ENCODE measurements around the gene KCNN3. TPM values are rescaled to one million over a fixed set of nuclear protein-coding genes. Genes with fewer than 3 reads are reported as not detected.

Gene KCNN3
- total and polyA plus RNA-seq, 4 donors, result 0.08 to 4.7 (median 1.8) TPM

- H3K27ac ChIP-seq (ENCODE audit: low read depth in 1 of 2, low read length in 2 of 2), result no peak overlapping the region
- DNase-seq (no peak), ATAC-seq (ENCODE audit: low FRiP score) (no peak)
- no peaks in the 10 kb centered on the region for H3K4me1 ChIP-seq (ENCODE audit: control insufficient read depth in 1 of 2, insufficient read depth in 2 of 2, low read length in 2 of 2)
- intact Hi-C loops (cut with DNase I), result no loop called here
- H3K36me3 ChIP-seq (ENCODE audit: control insufficient read depth in 1 of 2, insufficient read depth in 2 of 2, low read length in 1 of 2), result no peaks in the 10 kb centered on the region
- 88 to 89% methylated on average over 9 of the region's 9 CpGs for WGBS, 2 donors
- no peaks in the 10 kb centered on the region for H3K9me3 ChIP-seq (ENCODE audit: control insufficient read depth, low read length)
- no peaks in the 10 kb centered on the region for H3K27me3 ChIP-seq (ENCODE audit: control insufficient read depth in 1 of 2, insufficient read depth in 2 of 2, low read length in 1 of 2)
- no peak overlapping the region for H3K4me3 ChIP-seq (ENCODE audit: low read length in 2 of 2)
Observed at GRCh38 chr1:154851392-154852177, 18.5 kb downstream of the KCNN3 start.

- no peak for DNase-seq
- no peaks in the 10 kb centered on the region for H3K36me3 ChIP-seq (ENCODE audit: control insufficient read depth in 1 of 2, insufficient read depth in 2 of 2, low read length in 1 of 2)
- H3K27me3 ChIP-seq (ENCODE audit: control insufficient read depth in 1 of 2, insufficient read depth in 2 of 2, low read length in 1 of 2), result no peaks in the 10 kb centered on the region
- no peaks in the 10 kb centered on the region for H3K9me3 ChIP-seq (ENCODE audit: control insufficient read depth, low read length)
- intact Hi-C loops (cut with DNase I), result no loop called here
- H3K27ac ChIP-seq (ENCODE audit: low read depth in 1 of 2, low read length in 2 of 2), result no peak overlapping the region
- no peak overlapping the region for H3K4me3 ChIP-seq (ENCODE audit: low read length in 2 of 2)
- no peaks in the 10 kb centered on the region for H3K4me1 ChIP-seq (ENCODE audit: control insufficient read depth in 1 of 2, insufficient read depth in 2 of 2, low read length in 2 of 2)
- no peak for ATAC-seq (ENCODE audit: low FRiP score)
- 88 to 93% methylated on average over 6 of the region's 6 CpGs for WGBS, 2 donors
Observed at GRCh38 chr1:154849645-154850131, 20.4 kb downstream of the KCNN3 start.

DNA sequence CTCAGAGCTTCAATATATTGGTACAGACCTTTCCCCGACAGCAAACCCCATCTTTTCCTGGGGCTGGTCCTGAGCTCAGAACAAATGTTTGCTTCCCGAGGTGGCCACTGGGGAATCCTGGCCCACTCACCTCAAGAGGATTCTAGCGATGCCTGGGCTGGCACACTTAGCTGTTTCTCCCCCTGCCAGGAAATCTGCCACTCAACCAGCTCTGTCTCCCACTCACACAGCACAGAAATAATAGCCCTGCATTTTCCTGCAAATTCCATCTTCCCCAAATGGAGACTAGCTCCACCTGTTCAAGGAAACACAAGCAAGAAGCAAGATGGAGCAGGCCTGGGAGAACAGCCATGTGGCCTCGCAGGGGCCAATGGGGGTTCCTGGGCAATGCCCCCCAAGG lies 21.1 kb downstream of the KCNN3 start:
- WGBS, 2 donors, result 87 to 92% methylated on average over 4 of the region's 4 CpGs
- intact Hi-C loops (cut with DNase I), result no loop called here
- no peak for ATAC-seq (ENCODE audit: low FRiP score)

GRCh38 chr1:154847891-154848290 lies 22.2 kb downstream of the KCNN3 start:
- Histone ChIP-seq H3K27ac (ENCODE audit: low read depth in 1 of 2, low read length in 2 of 2) (no peak overlapping the region), H3K27me3 (ENCODE audit: control insufficient read depth in 1 of 2, insufficient read depth in 2 of 2, low read length in 1 of 2) (no peaks in the 10 kb centered on the region), H3K9me3 (ENCODE audit: control insufficient read depth, low read length) (no peaks in the 10 kb centered on the region), H3K4me3 (ENCODE audit: low read length in 2 of 2) (no peak overlapping the region), H3K36me3 (ENCODE audit: control insufficient read depth in 1 of 2, insufficient read depth in 2 of 2, low read length in 1 of 2) (no peaks in the 10 kb centered on the region), H3K4me1 (ENCODE audit: control insufficient read depth in 1 of 2, insufficient read depth in 2 of 2, low read length in 2 of 2) (no peaks in the 10 kb centered on the region)
- DNase-seq (no peak), ATAC-seq (ENCODE audit: low FRiP score) (no peak)
- WGBS, 2 donors, result 10 to 11% methylated on average over 13 of the region's 13 CpGs
- intact Hi-C loops (cut with DNase I), result no loop called here

More for the DNA sequence above, 21.1 kb downstream of the KCNN3 start:
- no peaks in the 10 kb centered on the region for H3K36me3 ChIP-seq (ENCODE audit: control insufficient read depth in 1 of 2, insufficient read depth in 2 of 2, low read length in 1 of 2)
- no peaks in the 10 kb centered on the region for H3K9me3 ChIP-seq (ENCODE audit: control insufficient read depth, low read length)
- no peak for DNase-seq
- H3K4me1 ChIP-seq (ENCODE audit: control insufficient read depth in 1 of 2, insufficient read depth in 2 of 2, low read length in 2 of 2), result no peaks in the 10 kb centered on the region
- no peak overlapping the region for H3K27ac ChIP-seq (ENCODE audit: low read depth in 1 of 2, low read length in 2 of 2)
- H3K27me3 ChIP-seq (ENCODE audit: control insufficient read depth in 1 of 2, insufficient read depth in 2 of 2, low read length in 1 of 2), result no peaks in the 10 kb centered on the region
- no peak overlapping the region for H3K4me3 ChIP-seq (ENCODE audit: low read length in 2 of 2)

DNA sequence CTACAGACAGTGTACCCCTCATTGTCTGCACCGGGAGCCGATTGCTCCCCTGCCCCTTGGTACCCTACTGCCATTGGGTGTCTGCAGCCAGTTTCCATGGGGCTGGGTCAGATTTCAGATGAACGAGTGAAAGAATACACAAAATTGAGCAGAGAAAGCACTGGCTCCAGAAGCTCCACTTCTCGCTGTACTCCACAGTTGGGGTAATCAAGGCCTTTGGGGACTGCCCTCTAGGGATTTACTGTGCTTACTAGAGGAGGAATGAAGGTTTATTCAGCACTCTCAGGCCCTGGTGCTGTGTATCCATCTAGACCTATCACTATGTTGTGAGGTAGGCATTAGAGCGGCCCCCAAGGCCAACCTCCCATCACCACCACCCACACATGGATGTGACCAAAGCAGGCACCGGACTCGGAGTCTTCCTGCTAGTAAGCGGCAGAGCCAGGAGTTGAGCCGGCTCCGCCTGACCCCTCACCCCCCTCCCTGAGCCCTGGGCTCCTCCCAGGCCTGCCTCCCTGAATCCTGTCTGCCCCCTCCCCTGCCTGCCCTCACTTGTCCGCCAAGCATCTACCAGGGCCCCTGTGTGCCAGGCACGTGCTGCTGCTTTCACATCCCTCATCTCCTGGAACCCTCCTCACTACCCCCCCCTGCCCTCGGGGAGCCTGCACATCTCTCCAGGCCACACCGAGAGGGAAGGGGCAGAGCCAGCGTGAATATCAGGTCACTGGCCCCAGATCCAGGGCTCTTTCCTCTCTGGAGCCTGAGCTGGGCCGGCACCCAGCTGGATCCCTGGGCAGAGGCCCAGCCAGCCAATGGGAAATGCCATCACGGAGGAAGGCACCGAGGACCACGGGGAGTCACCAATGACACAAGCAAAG lies 23.3 kb downstream of the KCNN3 start:
- Histone ChIP-seq H3K27me3 (ENCODE audit: control insufficient read depth in 1 of 2, insufficient read depth in 2 of 2, low read length in 1 of 2) (no peaks in the 10 kb centered on the region), H3K4me3 (ENCODE audit: low read length in 2 of 2) (no peak overlapping the region), H3K36me3 (ENCODE audit: control insufficient read depth in 1 of 2, insufficient read depth in 2 of 2, low read length in 1 of 2) (no peaks in the 10 kb centered on the region), H3K27ac (ENCODE audit: low read depth in 1 of 2, low read length in 2 of 2) (no peak overlapping the region), H3K9me3 (ENCODE audit: control insufficient read depth, low read length) (no peaks in the 10 kb centered on the region), H3K4me1 (ENCODE audit: control insufficient read depth in 1 of 2, insufficient read depth in 2 of 2, low read length in 2 of 2) (no peaks in the 10 kb centered on the region)
- WGBS, 2 donors, result 37 to 45% methylated on average over 19 of the region's 19 CpGs
- ATAC-seq (ENCODE audit: low FRiP score) (peak; percentile 13), DNase-seq (no peak)
- intact Hi-C loops (cut with DNase I), result no loop called here

- no peaks in the 10 kb centered on the region for H3K9me3 ChIP-seq (ENCODE audit: control insufficient read depth, low read length)
- H3K4me1 ChIP-seq (ENCODE audit: control insufficient read depth in 1 of 2, insufficient read depth in 2 of 2, low read length in 2 of 2), result no peaks in the 10 kb centered on the region
- DNase-seq, result no peak
- H3K27me3 ChIP-seq (ENCODE audit: control insufficient read depth in 1 of 2, insufficient read depth in 2 of 2, low read length in 1 of 2), result no peaks in the 10 kb centered on the region
- H3K27ac ChIP-seq (ENCODE audit: low read depth in 1 of 2, low read length in 2 of 2), result no peak overlapping the region
- ATAC-seq (ENCODE audit: low FRiP score), result no peak
- no peaks in the 10 kb centered on the region for H3K36me3 ChIP-seq (ENCODE audit: control insufficient read depth in 1 of 2, insufficient read depth in 2 of 2, low read length in 1 of 2)
- whole genome bisulfite sequencing, 2 donors, result 25 to 26% methylated on average over 6 of the region's 6 CpGs
- H3K4me3 ChIP-seq (ENCODE audit: low read length in 2 of 2), result no peak overlapping the region
- intact Hi-C loops (cut with DNase I), result no loop called here
Observed at GRCh38 chr1:154845879-154846278, 24.2 kb downstream of the KCNN3 start.

DNA sequence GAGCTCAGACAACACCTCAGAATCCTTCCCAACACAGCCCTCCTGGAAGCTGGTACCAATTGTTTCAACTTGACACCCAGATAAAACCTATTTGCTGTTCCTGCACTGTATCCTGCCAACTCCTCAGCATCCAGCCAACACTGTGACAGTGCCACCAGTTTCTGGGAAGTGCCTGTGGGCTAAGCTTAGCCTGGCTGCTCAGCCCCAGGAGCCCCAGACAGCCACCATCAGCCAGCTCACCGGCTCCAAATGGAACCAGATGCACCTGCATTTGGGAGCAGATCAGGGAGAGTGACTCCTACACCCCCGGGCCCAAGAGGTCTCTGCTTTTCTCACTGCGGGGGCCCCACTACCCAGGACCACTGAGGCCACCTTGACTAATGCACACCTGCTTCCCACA lies 24.9 kb downstream of the KCNN3 start:
- H3K27me3 ChIP-seq (ENCODE audit: control insufficient read depth in 1 of 2, insufficient read depth in 2 of 2, low read length in 1 of 2), result no peaks in the 10 kb centered on the region
- no peak overlapping the region for H3K4me3 ChIP-seq (ENCODE audit: low read length in 2 of 2)
- H3K36me3 ChIP-seq (ENCODE audit: control insufficient read depth in 1 of 2, insufficient read depth in 2 of 2, low read length in 1 of 2), result no peaks in the 10 kb centered on the region
- no peak for ATAC-seq (ENCODE audit: low FRiP score)
- H3K4me1 ChIP-seq (ENCODE audit: control insufficient read depth in 1 of 2, insufficient read depth in 2 of 2, low read length in 2 of 2), result no peaks in the 10 kb centered on the region
- no peak for DNase-seq
- intact Hi-C loops (cut with DNase I), result no loop called here
- no peak overlapping the region for H3K27ac ChIP-seq (ENCODE audit: low read depth in 1 of 2, low read length in 2 of 2)
- 58 to 60% methylated on average over 3 of the region's 3 CpGs for WGBS, 2 donors
- no peaks in the 10 kb centered on the region for H3K9me3 ChIP-seq (ENCODE audit: control insufficient read depth, low read length)

GRCh38 chr1:154844297-154844681 lies 25.8 kb downstream of the KCNN3 start:
- no peak overlapping the region for H3K27ac ChIP-seq (ENCODE audit: low read depth in 1 of 2, low read length in 2 of 2)
- 83 to 86% methylated on average over 10 of the region's 10 CpGs for WGBS, 2 donors
- intact Hi-C loops (cut with DNase I), result no loop called here
- no peaks in the 10 kb centered on the region for H3K27me3 ChIP-seq (ENCODE audit: control insufficient read depth in 1 of 2, insufficient read depth in 2 of 2, low read length in 1 of 2)
- no peaks in the 10 kb centered on the region for H3K36me3 ChIP-seq (ENCODE audit: control insufficient read depth in 1 of 2, insufficient read depth in 2 of 2, low read length in 1 of 2)
- DNase-seq, result no peak
- H3K4me1 ChIP-seq (ENCODE audit: control insufficient read depth in 1 of 2, insufficient read depth in 2 of 2, low read length in 2 of 2), result no peaks in the 10 kb centered on the region
- H3K9me3 ChIP-seq (ENCODE audit: control insufficient read depth, low read length), result no peaks in the 10 kb centered on the region
- no peak for ATAC-seq (ENCODE audit: low FRiP score)
- no peak overlapping the region for H3K4me3 ChIP-seq (ENCODE audit: low read length in 2 of 2)
